Kidney epithelial cell (primary cell): ENCODE measurements around the gene SRSF3. TPM values are rescaled to one million over a fixed set of nuclear protein-coding genes. Genes with fewer than 3 reads are reported as not detected.

Experiments
- DNase-seq: peaks from one replicate; pipeline ENCODE4 v3.0.0-alpha.2; 2010; ENCODE audit warnings: low read depth
- H3K27me3 ChIP-seq: 2 replicates; pipeline ENCODE4 v1.6.0; 2011; ENCODE audit warnings: low read length; ENCODE audit not compliant: control insufficient read depth, insufficient read depth
- H3K36me3 ChIP-seq: 2 replicates; pipeline ENCODE4 v1.5.1; 2011; ENCODE audit warnings: low read length; ENCODE audit not compliant: control insufficient read depth, insufficient read depth
- H3K4me3 ChIP-seq: 2 replicates; pipeline ENCODE4 v1.5.1; 2011; ENCODE audit warnings: low read depth, mild to moderate bottlenecking, control low read depth, low read length
- total RNA-seq: library from RNA; depleted of rRNA; stranded (reverse); fragments of >200 nt; gene quantifications from 2 replicates; pipeline ENCODE4 v1.2.3, GENCODE V29; 2015
- TF ChIP-seq, protein P1 (sequence below): IDR thresholded peaks from 2 replicates; pipeline ENCODE4 v1.5.1; 2011; ENCODE audit warnings: mild to moderate bottlenecking, moderate library complexity, low read length, control low read depth, inconsistent platforms; ENCODE audit not compliant: insufficient read depth, poor library complexity, severe bottlenecking

Gene SRSF3
- total RNA-seq, 1 donor from 2014 or later, result 177 TPM

- Histone ChIP-seq H3K4me3 (no peak overlapping the region), H3K27me3 (no peaks in the 10 kb centered on the region), H3K36me3 (no peaks in the 10 kb centered on the region)
- no peak for DNase-seq
- TF ChIP-seq, protein P1, sequence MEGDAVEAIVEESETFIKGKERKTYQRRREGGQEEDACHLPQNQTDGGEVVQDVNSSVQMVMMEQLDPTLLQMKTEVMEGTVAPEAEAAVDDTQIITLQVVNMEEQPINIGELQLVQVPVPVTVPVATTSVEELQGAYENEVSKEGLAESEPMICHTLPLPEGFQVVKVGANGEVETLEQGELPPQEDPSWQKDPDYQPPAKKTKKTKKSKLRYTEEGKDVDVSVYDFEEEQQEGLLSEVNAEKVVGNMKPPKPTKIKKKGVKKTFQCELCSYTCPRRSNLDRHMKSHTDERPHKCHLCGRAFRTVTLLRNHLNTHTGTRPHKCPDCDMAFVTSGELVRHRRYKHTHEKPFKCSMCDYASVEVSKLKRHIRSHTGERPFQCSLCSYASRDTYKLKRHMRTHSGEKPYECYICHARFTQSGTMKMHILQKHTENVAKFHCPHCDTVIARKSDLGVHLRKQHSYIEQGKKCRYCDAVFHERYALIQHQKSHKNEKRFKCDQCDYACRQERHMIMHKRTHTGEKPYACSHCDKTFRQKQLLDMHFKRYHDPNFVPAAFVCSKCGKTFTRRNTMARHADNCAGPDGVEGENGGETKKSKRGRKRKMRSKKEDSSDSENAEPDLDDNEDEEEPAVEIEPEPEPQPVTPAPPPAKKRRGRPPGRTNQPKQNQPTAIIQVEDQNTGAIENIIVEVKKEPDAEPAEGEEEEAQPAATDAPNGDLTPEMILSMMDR, result no peak
These were observed 47.4 kb downstream of the SRSF3 start for GRCh38 chr6:36641543-36641942.

- TF ChIP-seq, protein P1, result no peak
- H3K27me3 ChIP-seq, result no peaks in the 10 kb centered on the region
- peak; percentile 73 for DNase-seq
These were observed 49.0 kb downstream of the SRSF3 start for GRCh38 chr6:36642913-36643817.

DNA sequence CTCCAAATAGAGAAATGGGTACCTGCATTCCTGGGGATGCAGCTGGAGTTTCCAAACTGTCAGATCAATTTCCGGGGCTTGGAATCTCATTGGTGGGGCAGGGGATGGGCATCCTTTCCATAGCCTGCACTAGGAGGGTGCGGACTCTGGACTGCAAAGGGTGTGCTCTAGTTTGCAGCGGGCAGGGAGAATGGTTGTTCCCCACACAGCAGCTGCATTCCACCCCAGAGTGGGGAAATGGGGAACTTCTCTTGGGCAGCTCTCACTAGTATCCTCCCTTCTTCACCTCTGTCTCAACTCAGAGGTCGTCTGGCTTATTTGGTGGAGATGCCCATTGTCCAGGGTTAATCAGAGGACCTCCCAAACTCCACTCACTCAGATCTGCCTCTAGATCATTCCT lies 49.8 kb downstream of the SRSF3 start:
- DNase-seq, result no peak
- Histone ChIP-seq H3K27me3 (no peaks in the 10 kb centered on the region), H3K4me3 (no peak overlapping the region), H3K36me3 (no peaks in the 10 kb centered on the region)
- TF ChIP-seq, protein P1, result no peak

More at GRCh38 chr6:36642913-36643817, 49.0 kb downstream of the SRSF3 start:
- no peak overlapping the region for H3K4me3 ChIP-seq
- no peaks in the 10 kb centered on the region for H3K36me3 ChIP-seq

DNA sequence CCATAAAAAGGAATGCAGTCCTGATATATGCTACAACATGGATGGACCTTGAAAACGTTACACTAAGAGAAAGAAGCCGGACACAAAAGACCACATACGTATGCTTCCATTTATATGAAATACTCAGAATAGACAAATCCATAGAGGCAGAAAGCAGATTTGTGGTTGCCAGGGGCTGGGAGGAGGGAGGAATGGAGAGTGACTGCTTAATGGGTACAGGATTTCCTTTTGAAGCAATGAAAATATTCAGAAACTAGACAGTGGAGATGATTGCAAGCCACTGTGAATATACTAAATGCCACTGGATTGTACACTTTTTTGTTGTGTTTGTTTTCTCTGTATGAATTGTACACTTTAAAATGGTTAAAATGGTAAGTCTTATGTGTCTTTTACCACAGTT lies 54.9 kb downstream of the SRSF3 start:
- TF ChIP-seq, protein P1, result no peak
- no peak overlapping the region for H3K4me3 ChIP-seq
- H3K36me3 ChIP-seq, result no peaks in the 10 kb centered on the region
- H3K27me3 ChIP-seq, result no peaks in the 10 kb centered on the region
- no peak for DNase-seq

DNA sequence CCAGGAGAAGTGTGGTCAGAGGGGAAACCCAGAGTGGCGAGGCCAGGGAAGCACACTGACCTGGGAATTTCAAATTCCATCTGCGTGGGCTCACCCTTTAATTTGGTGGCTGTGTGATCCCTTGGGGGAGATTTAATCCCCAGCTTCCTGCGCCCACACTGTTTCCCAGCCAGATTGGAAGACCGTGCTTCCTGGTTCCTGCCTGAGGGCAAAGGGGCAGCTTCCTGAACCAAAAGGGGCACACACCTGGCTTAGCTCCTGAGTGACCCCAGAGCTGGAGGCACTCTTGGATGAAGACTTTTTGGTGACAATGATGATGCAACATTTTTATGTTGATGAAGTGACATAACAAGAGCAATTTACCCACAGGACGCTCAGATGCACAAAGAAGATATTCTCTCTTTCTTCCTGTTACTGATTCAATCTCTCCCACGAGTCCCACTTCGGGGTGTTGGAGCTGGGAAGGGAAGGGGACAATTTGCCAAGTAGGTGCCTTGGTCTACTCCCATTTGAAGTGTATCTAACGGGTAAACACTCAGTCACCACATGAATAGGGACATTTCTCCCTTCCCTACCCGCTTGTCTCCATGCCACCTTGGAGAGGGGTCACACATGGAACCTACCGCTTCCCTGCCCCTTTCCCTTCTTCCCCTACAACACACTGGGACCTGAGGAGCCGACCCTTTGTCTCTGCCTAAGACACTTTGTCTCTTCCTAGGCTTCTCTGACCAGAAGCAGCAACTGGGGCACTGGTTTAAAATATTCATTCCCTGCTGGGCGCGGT lies 55.7 kb downstream of the SRSF3 start:
- Histone ChIP-seq H3K27me3 (no peaks in the 10 kb centered on the region), H3K36me3 (no peaks in the 10 kb centered on the region), H3K4me3 (no peak overlapping the region)
- no peak for DNase-seq
- TF ChIP-seq, protein P1, result no peak
